Activated gamma-delta T cell treated with anti-CD3 and anti-CD28 coated beads, Interleukin-2, amount 50 U/mL, for 16 hours (primary cell): ENCODE results near the gene SMIM35.
"Not testable (repeated sequence)": the region's sequence is repeated elsewhere in the genome, so short reads cannot be mapped to it uniquely, and the experiment has no call there.

Experiments used
- DNase-seq: peaks from one replicate; pipeline ENCODE4 v3.0.0-alpha.2; 2020; ENCODE audit warnings: low read depth

Gene SMIM35

DNA sequence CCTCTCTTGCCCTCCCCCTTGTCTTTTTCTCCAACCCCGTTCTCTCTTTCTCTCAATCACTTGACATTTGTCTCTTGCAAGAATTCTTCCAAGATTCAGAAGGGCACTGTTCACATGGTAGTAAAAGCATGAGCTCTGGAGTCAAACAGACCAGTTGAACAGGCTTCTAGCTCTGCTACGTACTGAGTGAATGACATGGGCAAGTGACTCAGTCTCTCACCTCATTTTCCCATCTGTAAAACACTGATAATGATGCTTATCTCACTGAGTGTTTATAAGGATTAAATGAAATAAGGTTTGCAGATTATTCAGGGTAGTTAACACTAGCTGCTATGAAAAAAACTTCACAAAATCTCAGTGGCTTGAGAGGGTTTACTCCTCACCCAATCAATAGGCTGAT is 106.5 kb downstream of the SMIM35 start:
- no peak for DNase-seq

DNA sequence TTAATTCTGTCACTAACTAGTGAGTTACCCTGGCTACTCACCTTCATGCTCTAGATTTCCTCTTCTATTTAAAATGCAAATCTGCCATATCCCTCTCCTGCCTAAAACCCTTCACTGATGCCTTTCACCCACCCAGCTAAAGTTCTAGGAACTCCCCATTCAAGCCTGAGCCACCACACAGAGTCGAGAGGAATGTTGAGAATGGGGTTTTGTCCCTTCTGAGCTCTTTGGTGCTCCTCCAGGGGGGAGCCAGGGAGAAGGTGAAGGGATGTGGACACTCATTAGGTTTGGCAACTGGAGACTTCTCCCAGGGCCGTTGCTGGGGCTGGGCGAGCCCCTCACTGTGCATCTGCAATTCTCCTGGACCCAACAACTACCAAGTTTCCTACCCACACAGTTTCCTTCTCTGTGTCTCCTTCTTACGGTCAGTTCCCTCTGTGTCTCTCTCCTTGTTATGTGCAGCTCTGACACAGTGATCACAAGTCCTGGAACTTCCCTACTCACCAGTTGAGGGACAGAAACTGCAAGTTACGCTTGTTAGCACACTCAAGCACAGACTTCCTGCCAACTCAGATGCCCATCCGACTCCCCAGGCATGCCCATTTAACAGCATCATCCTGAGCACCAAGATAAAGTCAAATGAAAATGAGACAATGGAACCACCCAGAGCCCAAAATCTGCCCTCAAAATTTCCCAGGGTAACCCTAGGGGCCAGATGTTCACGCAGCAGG is 107.1 kb downstream of the SMIM35 start:
- DNase-seq: no peak

GRCh38 chr11:117978991-117979390 is 107.8 kb downstream of the SMIM35 start:
- no peak for DNase-seq

- not testable (repeated sequence) for DNase-seq
Observed at GRCh38 chr11:117978291-117978910, 108.4 kb downstream of the SMIM35 start.

DNA sequence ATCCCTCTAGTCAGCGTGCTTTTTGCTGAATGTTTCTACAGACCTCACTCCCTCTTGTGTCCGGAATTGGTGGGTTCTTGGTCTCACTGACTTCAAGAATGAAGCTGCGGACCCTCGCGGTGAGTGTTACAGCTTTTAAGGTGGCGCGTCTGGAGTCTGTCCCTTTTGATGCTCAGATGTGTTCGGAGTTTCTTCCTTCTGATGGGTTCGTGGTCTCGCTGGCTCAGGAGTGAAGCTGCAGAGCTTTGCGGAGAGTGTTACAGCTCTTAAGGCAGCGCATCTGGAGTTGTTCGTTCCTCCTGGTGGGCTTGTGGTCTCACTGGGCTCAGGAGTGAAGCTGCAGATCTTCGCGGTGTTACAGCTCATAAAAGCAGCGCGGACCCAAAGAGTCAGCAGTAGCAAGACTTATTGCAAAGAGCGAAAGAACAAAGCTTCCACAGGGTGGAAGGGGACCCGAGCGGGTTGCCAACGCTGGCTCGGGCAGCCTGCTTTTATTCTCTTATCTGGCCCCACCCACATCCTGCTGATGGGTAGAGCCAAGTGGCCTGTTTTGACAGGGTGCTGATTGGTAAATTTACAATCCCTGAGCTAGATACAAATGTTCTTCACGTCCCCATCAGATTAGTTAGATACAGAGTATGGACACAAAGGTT is 109.0 kb downstream of the SMIM35 start:
- not testable (repeated sequence) for DNase-seq

DNA sequence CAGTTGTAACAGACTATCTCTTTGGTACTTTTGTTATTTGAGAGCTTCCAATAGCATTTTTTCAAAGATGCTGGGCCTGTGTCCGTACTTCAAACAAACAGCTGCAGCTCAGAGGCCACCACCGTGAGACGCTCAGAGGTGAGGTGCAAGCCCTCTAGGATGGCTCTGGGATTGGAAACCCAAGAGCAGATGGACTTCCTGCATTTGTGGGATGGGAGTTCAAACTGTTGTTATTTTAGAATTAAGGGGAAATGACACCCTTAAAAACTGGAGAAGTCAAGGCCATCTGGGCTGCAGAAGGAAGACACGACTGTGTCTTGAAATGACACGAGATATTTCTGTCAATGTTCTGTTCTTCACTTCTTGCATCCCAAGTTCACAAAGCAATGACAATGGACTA is 109.7 kb downstream of the SMIM35 start:
- DNase-seq: no peak

DNA sequence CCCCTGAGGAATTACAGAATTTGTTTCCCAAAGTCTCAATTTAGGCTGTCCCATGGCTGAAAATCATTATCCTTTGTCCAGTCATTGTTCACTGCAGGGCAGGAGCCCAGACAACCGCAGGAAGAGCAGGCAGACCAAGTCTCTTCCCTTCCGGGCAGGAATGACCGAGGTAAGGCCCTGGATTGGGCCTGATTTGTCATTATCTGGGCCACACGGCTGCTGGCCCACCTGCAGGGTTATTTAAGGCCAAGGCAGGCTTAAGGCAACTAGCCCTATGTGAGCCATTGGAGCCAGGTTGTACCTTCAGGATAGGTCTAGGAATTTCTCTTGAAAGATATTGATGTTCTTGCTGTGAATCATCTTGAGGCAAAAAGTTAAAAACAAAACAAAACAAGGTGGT is 110.3 kb downstream of the SMIM35 start:
- DNase-seq: no peak

- DNase-seq: no peak
Observed at GRCh38 chr11:117973503-117973860, 113.3 kb downstream of the SMIM35 start.

DNA sequence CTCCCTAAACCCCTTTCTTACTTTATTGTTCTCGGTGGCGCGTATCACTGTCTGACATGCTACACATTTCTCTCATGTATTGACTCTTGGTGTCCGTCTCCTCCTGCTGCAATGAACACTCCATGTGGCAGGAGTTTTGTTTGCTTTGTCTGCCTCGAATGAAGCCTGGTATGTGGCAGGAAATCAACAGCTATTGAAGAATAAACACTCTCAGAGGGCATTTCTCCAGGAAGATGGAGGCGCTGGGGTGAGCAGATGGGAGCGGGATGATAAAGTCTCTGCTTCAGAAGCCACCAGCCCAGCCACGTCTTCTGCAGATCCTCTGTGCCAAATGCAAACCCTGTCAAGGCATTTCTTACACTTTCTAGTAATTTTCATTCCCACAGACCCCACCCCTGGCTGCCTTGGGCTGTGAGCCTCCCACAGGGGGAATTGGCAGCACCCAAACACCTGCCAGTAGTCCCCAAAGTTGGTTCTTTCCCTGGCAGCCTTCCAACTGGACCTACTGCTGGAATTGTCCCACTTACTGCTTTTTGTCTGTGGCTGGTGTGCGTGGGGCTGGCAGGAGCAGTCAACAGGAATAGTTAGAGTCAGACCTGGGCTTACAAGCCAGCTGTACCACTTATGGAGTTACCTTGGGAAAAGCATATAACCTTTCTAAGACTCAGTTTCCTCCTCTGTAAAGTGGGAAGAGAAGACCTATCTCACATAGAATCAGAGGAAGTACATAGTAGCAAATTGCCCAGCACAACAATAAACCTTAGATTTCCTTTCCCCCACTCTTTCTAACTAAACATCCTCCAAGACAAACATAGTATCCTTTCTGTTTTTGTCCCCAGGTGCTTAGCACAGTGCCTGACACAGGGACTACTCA is 113.9 kb downstream of the SMIM35 start:
- DNase-seq: no peak

- no peak for DNase-seq
Observed at GRCh38 chr11:117972044-117972443, 114.7 kb downstream of the SMIM35 start.

DNA sequence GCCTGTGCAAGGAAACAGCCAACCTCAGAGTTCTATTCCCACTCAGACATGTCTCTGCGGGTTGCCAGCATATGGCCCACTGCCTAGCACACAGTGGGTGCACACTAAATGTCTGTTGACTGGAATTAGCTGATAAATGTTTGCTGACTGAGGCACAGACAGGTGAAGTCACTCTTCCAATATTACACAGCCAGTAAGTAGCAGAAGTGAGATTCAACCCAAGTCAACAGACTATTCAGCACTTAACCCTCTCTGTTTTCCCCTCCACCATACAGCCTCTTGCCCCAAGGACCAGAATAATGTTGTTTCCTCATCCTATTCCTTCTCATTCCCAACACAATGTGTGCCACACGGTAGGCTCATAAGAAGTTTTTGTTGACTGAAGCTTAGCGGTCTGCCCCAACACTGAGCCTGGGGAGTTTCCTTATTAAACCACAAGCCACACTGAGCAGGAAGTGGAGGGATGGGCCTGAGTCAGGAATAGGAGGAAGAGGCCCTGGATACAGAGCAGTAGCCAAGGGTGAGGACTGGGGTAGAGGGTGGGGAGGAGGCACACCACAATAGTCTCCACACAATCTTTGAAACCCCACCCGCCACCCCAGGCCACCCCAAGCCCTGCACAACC is 116.3 kb downstream of the SMIM35 start:
- DNase-seq: no peak

DNA sequence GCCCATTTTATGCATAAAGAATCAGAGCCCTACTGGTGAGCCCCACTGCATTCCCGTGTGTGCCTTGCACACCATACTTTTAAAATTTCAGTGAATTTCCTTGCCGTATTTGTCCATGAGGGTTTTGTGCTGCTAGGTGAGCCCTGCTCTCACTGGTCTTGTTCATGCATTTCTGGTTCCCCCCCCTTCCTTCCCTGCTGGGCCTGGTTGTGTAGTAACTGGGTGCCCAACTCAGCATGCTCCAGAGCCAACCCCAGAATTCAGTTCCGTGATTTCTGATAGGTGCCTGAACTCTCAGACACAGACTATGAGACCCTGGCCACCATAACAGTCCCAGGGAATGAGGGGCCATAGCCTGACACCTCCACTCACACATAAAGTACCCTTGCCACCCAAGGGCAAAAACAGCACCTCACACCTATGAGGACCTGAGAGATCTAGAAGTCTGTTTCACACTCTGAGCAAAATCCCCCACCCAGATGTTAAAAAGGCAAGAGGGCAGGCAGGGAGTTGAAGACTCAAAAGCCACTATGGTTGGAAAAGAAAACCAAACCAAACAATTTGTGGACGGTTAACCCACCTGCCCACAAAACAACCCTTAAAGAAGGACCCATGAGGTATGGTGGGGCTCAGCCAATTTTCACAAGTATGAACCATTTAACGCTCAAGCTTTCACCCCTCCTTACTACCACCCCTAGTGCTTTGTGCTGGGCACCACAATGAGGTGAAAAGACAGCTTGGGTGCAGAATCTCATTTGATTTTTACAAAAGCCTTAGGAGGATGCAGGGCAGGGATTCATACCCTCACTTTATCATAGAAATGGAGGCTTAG is 117.4 kb downstream of the SMIM35 start:
- DNase-seq: no peak

GRCh38 chr11:117966908-117967307 is 119.9 kb downstream of the SMIM35 start:
- no peak for DNase-seq

- DNase-seq: no peak
Observed at GRCh38 chr11:117962826-117963225, 123.9 kb downstream of the SMIM35 start.

DNA sequence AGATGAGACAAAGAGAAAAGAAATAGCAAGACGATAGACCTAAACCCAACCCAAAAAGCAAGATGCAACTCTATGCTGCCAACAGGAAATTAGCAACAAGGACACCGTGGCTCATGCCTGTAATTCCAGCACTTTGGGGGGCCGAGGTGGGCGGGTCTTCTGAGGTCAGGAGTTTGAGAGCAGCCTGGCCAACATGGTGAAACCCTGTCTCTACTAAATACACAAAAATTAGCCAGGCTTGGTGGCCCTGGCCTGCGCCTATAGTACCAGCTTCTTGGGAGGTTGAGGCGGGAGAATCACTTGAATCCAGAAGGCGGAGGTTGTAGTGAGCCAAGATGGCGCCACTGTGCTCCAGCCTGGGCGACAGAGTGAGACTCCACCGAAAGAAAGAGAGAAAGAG is 124.9 kb downstream of the SMIM35 start:
- DNase-seq: no peak

GRCh38 chr11:117960406-117960805 is 126.4 kb downstream of the SMIM35 start:
- DNase-seq: no peak

DNA sequence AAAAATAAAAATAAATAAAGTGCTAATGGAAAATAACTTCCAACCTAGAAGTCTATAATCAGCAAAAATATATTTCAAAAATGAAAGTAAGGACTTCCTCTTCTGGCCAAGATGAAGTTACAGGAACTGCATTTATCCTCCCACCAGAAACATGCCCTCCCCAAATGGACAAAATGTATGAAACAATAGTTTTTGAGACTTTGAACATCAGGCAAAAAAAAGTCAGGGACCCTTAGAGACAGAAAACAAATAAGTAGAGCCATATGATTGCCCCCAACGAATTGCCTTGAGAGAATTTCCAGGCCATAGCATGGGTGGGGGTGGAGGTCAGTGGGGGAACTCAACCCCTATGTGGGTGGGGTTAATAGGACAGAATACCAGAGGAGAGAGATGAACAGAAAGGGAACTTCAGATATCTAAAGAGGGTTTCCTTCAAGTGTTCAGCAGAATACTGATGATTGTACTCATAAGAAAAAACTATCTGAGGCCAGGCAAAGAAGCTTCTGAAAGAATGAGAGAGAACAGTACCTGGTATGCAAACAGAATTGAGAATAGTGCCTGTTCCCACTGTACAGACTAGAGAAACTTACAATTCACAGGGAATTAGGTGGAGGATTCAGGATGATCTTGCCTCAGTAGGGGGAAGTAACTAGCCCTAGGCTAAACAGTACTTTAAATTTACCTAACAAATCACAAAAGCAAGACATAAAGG is 127.2 kb downstream of the SMIM35 start:
- no peak for DNase-seq

DNA sequence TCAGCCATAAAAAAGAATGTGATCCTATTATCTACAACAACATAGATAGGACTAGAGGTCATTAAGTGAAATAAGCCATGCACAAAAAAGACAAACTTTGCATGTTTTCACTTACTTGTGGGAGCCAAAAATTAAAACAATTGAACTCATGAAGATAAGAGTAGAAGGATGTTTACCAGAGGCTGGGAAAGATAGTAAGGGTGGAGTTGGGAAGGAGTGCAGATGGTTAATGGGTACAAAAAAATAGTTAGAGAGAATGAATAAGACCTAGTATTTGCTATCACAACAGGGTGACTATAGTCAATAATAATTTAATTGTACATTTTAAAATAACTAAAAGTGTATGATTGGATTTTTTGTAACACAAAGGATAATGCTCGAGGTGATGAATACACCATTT is 127.8 kb downstream of the SMIM35 start:
- DNase-seq: no peak
